Measurements from ENCODE around the gene NLRX1.
"Not testable (repeated sequence)": the region's sequence is repeated elsewhere in the genome, so short reads cannot be mapped to it uniquely, and the experiment has no call there.

NLRX1 gene

GRCh38 chr11:119222308-119222707, 53.8 kb downstream of the NLRX1 start:
- DNase-seq: no peak

- no peak for DNase-seq
These were observed 54.4 kb downstream of the NLRX1 start for GRCh38 chr11:119222891-119223290.

- DNase-seq: no peak
These were observed 55.3 kb downstream of the NLRX1 start for GRCh38 chr11:119223856-119224255.

GRCh38 chr11:119228535-119229287, 60.2 kb downstream of the NLRX1 start:
- DNase-seq: not testable (repeated sequence)

- no peak for DNase-seq
These were observed 60.8 kb downstream of the NLRX1 start for GRCh38 chr11:119229288-119229672.

GRCh38 chr11:119229741-119230140, 61.2 kb downstream of the NLRX1 start:
- no peak for DNase-seq
